ENCODE data around the gene COG5.

The COG5 gene

GRCh38 chr7:107388604-107389003 lies 175.1 kb downstream of the COG5 start:
- Mint-ChIP-seq H3K9me3 (no peaks in the 10 kb centered on the region), H3K36me3 (ENCODE audit: low read depth) (peaks cover 8% of the 10 kb centered on the region), H3K4me1 (peaks cover 6% of the 10 kb centered on the region), H3K27ac (no peak overlapping the region), H3K27me3 (no peaks in the 10 kb centered on the region), H3K4me3 (no peak overlapping the region)
- DNase-seq, result no peak
- no peak for ATAC-seq

- Mint-ChIP-seq H3K36me3 (ENCODE audit: low read depth) (peaks cover 5% of the 10 kb centered on the region), H3K9me3 (no peaks in the 10 kb centered on the region), H3K4me3 (no peak overlapping the region), H3K27ac (peak overlapping the region; percentile 12), H3K4me1 (peaks cover 6% of the 10 kb centered on the region), H3K27me3 (no peaks in the 10 kb centered on the region)
- ATAC-seq, result no peak
- no peak for DNase-seq
These were observed 176.0 kb downstream of the COG5 start for GRCh38 chr7:107387573-107388219.

GRCh38 chr7:107387128-107387527 lies 176.6 kb downstream of the COG5 start:
- H3K27me3 Mint-ChIP-seq, result no peaks in the 10 kb centered on the region
- H3K4me3 Mint-ChIP-seq, result no peak overlapping the region
- no peak for ATAC-seq
- H3K4me1 Mint-ChIP-seq, result peaks cover 6% of the 10 kb centered on the region
- H3K36me3 Mint-ChIP-seq (ENCODE audit: low read depth), result peaks cover 5% of the 10 kb centered on the region
- H3K27ac Mint-ChIP-seq, result peak overlapping the region; percentile 12
- no peaks in the 10 kb centered on the region for H3K9me3 Mint-ChIP-seq
- no peak for DNase-seq

GRCh38 chr7:107386548-107387102 lies 177.1 kb downstream of the COG5 start:
- ATAC-seq (no peak), DNase-seq (no peak)
- peaks cover 6% of the 10 kb centered on the region for H3K4me1 Mint-ChIP-seq
- H3K27ac Mint-ChIP-seq, result no peak overlapping the region
- no peak overlapping the region for H3K4me3 Mint-ChIP-seq
- no peaks in the 10 kb centered on the region for H3K27me3 Mint-ChIP-seq
- H3K36me3 Mint-ChIP-seq (ENCODE audit: low read depth), result peaks cover 5% of the 10 kb centered on the region
- H3K9me3 Mint-ChIP-seq, result no peaks in the 10 kb centered on the region

- H3K36me3 Mint-ChIP-seq (ENCODE audit: low read depth), result peaks cover 2% of the 10 kb centered on the region
- H3K27me3 Mint-ChIP-seq, result no peaks in the 10 kb centered on the region
These were observed 179.7 kb downstream of the COG5 start for GRCh38 chr7:107384025-107384424.

GRCh38 chr7:107383203-107383602 lies 180.5 kb downstream of the COG5 start:
- peaks cover 6% of the 10 kb centered on the region for H3K4me1 Mint-ChIP-seq

More at GRCh38 chr7:107384025-107384424, 179.7 kb downstream of the COG5 start:
- Mint-ChIP-seq H3K9me3 (no peaks in the 10 kb centered on the region), H3K27ac (no peak overlapping the region), H3K4me1 (peaks cover 6% of the 10 kb centered on the region), H3K4me3 (no peak overlapping the region)
- ATAC-seq (no peak), DNase-seq (no peak)

GRCh38 chr7:107381453-107381852 lies 182.3 kb downstream of the COG5 start:
- H3K27ac Mint-ChIP-seq, result no peak overlapping the region
- no peak overlapping the region for H3K4me3 Mint-ChIP-seq
- H3K9me3 Mint-ChIP-seq, result no peaks in the 10 kb centered on the region
- H3K4me1 Mint-ChIP-seq, result no peaks in the 10 kb centered on the region
- no peak for DNase-seq
- ATAC-seq, result no peak
- no peaks in the 10 kb centered on the region for H3K27me3 Mint-ChIP-seq
- H3K36me3 Mint-ChIP-seq (ENCODE audit: low read depth), result peaks cover 2% of the 10 kb centered on the region

More at GRCh38 chr7:107383203-107383602, 180.5 kb downstream of the COG5 start:
- H3K36me3 Mint-ChIP-seq (ENCODE audit: low read depth), result peaks cover 2% of the 10 kb centered on the region
- no peak for DNase-seq
- H3K27me3 Mint-ChIP-seq, result no peaks in the 10 kb centered on the region
- no peak overlapping the region for H3K27ac Mint-ChIP-seq
- no peak overlapping the region for H3K4me3 Mint-ChIP-seq
- H3K9me3 Mint-ChIP-seq, result no peaks in the 10 kb centered on the region
- ATAC-seq, result no peak

GRCh38 chr7:107373354-107373753 lies 190.4 kb downstream of the COG5 start:
- Mint-ChIP-seq H3K36me3 (ENCODE audit: low read depth) (peaks cover 12% of the 10 kb centered on the region), H3K9me3 (no peaks in the 10 kb centered on the region), H3K4me3 (no peak overlapping the region), H3K27me3 (no peaks in the 10 kb centered on the region), H3K27ac (no peak overlapping the region), H3K4me1 (no peaks in the 10 kb centered on the region)
- ATAC-seq (no peak), DNase-seq (no peak)

- Mint-ChIP-seq H3K9me3 (no peaks in the 10 kb centered on the region), H3K4me3 (no peak overlapping the region), H3K4me1 (no peaks in the 10 kb centered on the region), H3K27ac (no peak overlapping the region), H3K27me3 (no peaks in the 10 kb centered on the region), H3K36me3 (ENCODE audit: low read depth) (peaks cover 17% of the 10 kb centered on the region)
- no peak for DNase-seq
- ATAC-seq, result no peak
These were observed 191.4 kb downstream of the COG5 start for GRCh38 chr7:107372298-107372697.

- ATAC-seq (no peak), DNase-seq (no peak)
- Mint-ChIP-seq H3K27ac (no peak overlapping the region), H3K9me3 (no peaks in the 10 kb centered on the region), H3K36me3 (ENCODE audit: low read depth) (peaks cover 20% of the 10 kb centered on the region), H3K27me3 (no peaks in the 10 kb centered on the region), H3K4me3 (no peak overlapping the region), H3K4me1 (no peaks in the 10 kb centered on the region)
These were observed 192.9 kb downstream of the COG5 start for GRCh38 chr7:107370816-107371215.

- no peak overlapping the region for H3K27ac Mint-ChIP-seq
- H3K27me3 Mint-ChIP-seq, result no peaks in the 10 kb centered on the region
- ATAC-seq (no peak), DNase-seq (no peak)
- H3K9me3 Mint-ChIP-seq, result peaks cover 4% of the 10 kb centered on the region
- H3K36me3 Mint-ChIP-seq (ENCODE audit: low read depth), result peaks cover 43% of the 10 kb centered on the region
- no peak overlapping the region for H3K4me3 Mint-ChIP-seq
- H3K4me1 Mint-ChIP-seq, result no peaks in the 10 kb centered on the region
These were observed 198.9 kb downstream of the COG5 start for GRCh38 chr7:107364787-107365186.

- Mint-ChIP-seq H3K27ac (no peak overlapping the region), H3K9me3 (peaks cover 4% of the 10 kb centered on the region), H3K27me3 (no peaks in the 10 kb centered on the region), H3K36me3 (ENCODE audit: low read depth) (peaks cover 48% of the 10 kb centered on the region), H3K4me1 (no peaks in the 10 kb centered on the region), H3K4me3 (no peak overlapping the region)
- DNase-seq, result no peak
- no peak for ATAC-seq
These were observed 204.0 kb downstream of the COG5 start for GRCh38 chr7:107359520-107360316.

- ATAC-seq (no peak), DNase-seq (no peak)
- Mint-ChIP-seq H3K36me3 (ENCODE audit: low read depth) (peaks cover 29% of the 10 kb centered on the region), H3K27ac (no peak overlapping the region), H3K9me3 (peaks cover 4% of the 10 kb centered on the region), H3K4me3 (no peak overlapping the region), H3K4me1 (no peaks in the 10 kb centered on the region), H3K27me3 (no peaks in the 10 kb centered on the region)
These were observed 208.1 kb downstream of the COG5 start for GRCh38 chr7:107355616-107356015.

GRCh38 chr7:107354640-107355039 lies 209.1 kb downstream of the COG5 start:
- Mint-ChIP-seq H3K27me3 (no peaks in the 10 kb centered on the region), H3K27ac (no peak overlapping the region), H3K4me1 (no peaks in the 10 kb centered on the region), H3K4me3 (no peak overlapping the region), H3K36me3 (ENCODE audit: low read depth) (peaks cover 19% of the 10 kb centered on the region), H3K9me3 (no peaks in the 10 kb centered on the region)
- no peak for DNase-seq
- no peak for ATAC-seq

GRCh38 chr7:107353701-107354100 lies 210.0 kb downstream of the COG5 start:
- no peak overlapping the region for H3K4me3 Mint-ChIP-seq
- ATAC-seq (no peak), DNase-seq (no peak)
- no peak overlapping the region for H3K27ac Mint-ChIP-seq
- H3K4me1 Mint-ChIP-seq, result no peaks in the 10 kb centered on the region
- H3K27me3 Mint-ChIP-seq, result no peaks in the 10 kb centered on the region
- H3K36me3 Mint-ChIP-seq (ENCODE audit: low read depth), result peaks cover 15% of the 10 kb centered on the region
- H3K9me3 Mint-ChIP-seq, result no peaks in the 10 kb centered on the region

Data from activated naive CD8-positive, alpha-beta T cell treated with anti-CD3 and anti-CD28 coated beads, Interleukin-2, amount 50 U/mL, for 24 hours (primary cell).